ENCODE results near the gene PAM. TPM values are rescaled to one million over a fixed set of nuclear protein-coding genes. Genes with fewer than 3 reads are reported as not detected.

PAM gene
- total and polyA plus RNA-seq, 4 donors = 8.2 to 27.5 (median 13.7) TPM

DNA sequence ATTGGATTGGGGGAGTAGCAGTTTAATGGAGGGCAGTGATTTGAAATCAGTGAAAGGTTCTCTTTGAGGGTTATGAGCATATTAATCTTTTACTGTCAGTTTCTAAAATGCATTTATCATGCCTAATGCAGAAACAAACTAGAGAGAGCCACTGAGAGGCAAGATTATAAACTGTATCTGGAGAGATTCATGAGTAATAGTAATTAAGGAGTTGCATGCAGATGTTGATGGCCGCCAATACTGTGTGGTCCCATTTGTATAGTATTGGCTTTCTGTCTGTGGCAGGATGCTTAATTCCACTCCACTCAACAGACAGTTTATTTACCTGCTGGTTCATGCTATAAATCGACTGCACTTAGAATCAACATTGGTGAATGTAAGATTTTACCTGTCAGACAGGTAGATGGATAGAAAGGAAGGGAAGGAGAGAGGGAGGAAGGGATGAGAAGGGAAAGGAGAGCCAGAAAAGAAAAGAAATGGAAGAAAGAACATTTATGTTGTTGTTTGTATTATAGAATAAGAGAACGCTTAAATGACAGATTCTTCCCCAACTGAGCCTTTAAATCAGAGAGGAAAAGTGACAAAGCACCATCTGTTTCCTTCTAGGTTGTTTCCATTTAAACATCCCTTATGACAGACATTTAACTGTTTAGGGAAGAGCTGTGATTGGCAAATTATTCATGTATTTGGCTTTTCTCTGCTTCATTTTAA lies 146.5 kb downstream of the PAM start:
- no peak for DNase-seq (ENCODE audit: low spot score)
- no peak overlapping the region for H3K27ac ChIP-seq (ENCODE audit: low read depth in 1 of 2, low read length in 2 of 2)

GRCh38 chr5:102902135-102902448 lies 147.0 kb downstream of the PAM start:
- H3K27ac ChIP-seq (ENCODE audit: low read depth in 1 of 2, low read length in 2 of 2) = no peak overlapping the region
- H3K4me1 ChIP-seq (ENCODE audit: control insufficient read depth in 4 of 4, insufficient read depth in 4 of 4, low read length in 3 of 4) = no peaks in the 10 kb centered on the region
- H3K27me3 ChIP-seq (ENCODE audit: control insufficient read depth in 4 of 4, insufficient read depth in 4 of 4, low read length in 3 of 4) = no peaks in the 10 kb centered on the region
- no peak overlapping the region for H3K4me3 ChIP-seq (ENCODE audit: low read depth in 1 of 3, low read length in 3 of 3)
- TF ChIP-seq HNF4A (conservative IDR thresholded peaks at IDR 0.05) (no peak), RXRA (IDR thresholded peaks at IDR 0.05) (no peak), JUND (IDR thresholded peaks at IDR 0.05) (no peak), SP1 (IDR thresholded peaks at IDR 0.05) (no peak), HNF4G (IDR thresholded peaks at IDR 0.05) (no peak)
- TF ChIP-seq, protein P1, sequence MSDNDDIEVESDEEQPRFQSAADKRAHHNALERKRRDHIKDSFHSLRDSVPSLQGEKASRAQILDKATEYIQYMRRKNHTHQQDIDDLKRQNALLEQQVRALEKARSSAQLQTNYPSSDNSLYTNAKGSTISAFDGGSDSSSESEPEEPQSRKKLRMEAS (IDR thresholded peaks at IDR 0.05) = no peak
- TF ChIP-seq, protein P2, sequence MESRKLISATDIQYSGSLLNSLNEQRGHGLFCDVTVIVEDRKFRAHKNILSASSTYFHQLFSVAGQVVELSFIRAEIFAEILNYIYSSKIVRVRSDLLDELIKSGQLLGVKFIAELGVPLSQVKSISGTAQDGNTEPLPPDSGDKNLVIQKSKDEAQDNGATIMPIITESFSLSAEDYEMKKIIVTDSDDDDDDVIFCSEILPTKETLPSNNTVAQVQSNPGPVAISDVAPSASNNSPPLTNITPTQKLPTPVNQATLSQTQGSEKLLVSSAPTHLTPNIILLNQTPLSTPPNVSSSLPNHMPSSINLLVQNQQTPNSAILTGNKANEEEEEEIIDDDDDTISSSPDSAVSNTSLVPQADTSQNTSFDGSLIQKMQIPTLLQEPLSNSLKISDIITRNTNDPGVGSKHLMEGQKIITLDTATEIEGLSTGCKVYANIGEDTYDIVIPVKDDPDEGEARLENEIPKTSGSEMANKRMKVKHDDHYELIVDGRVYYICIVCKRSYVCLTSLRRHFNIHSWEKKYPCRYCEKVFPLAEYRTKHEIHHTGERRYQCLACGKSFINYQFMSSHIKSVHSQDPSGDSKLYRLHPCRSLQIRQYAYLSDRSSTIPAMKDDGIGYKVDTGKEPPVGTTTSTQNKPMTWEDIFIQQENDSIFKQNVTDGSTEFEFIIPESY (IDR thresholded peaks at IDR 0.05) = no peak
- no peak for DNase-seq (ENCODE audit: low spot score)
- no peaks in the 10 kb centered on the region for H3K9me3 ChIP-seq (ENCODE audit: control insufficient read depth in 4 of 4, low read length in 3 of 4)
- no peaks in the 10 kb centered on the region for H3K36me3 ChIP-seq (ENCODE audit: control insufficient read depth in 4 of 4, insufficient read depth in 3 of 4, low read depth in 1 of 4, low read length in 3 of 4)
- no peak overlapping the region for H3K9ac ChIP-seq (ENCODE audit: low read depth in 1 of 2, low read length in 2 of 2)

More for the DNA sequence above, 146.5 kb downstream of the PAM start:
- Histone ChIP-seq H3K4me3 (ENCODE audit: low read depth in 1 of 3, low read length in 3 of 3) (no peak overlapping the region), H3K9me3 (ENCODE audit: control insufficient read depth in 4 of 4, low read length in 3 of 4) (no peaks in the 10 kb centered on the region), H3K9ac (ENCODE audit: low read depth in 1 of 2, low read length in 2 of 2) (no peak overlapping the region), H3K36me3 (ENCODE audit: control insufficient read depth in 4 of 4, insufficient read depth in 3 of 4, low read depth in 1 of 4, low read length in 3 of 4) (no peaks in the 10 kb centered on the region), H3K4me1 (ENCODE audit: control insufficient read depth in 4 of 4, insufficient read depth in 4 of 4, low read length in 3 of 4) (no peaks in the 10 kb centered on the region), H3K27me3 (ENCODE audit: control insufficient read depth in 4 of 4, insufficient read depth in 4 of 4, low read length in 3 of 4) (no peaks in the 10 kb centered on the region)
- 89% methylated on average over 3 of the region's 3 CpGs for WGBS
- TF ChIP-seq, protein P2 (IDR thresholded peaks at IDR 0.05) = no peak
- TF ChIP-seq FOXA1 (IDR thresholded peaks at IDR 0.05) = no peak
- no peak for TF ChIP-seq RAD21 (IDR thresholded peaks at IDR 0.05)
- no peak for TF ChIP-seq JUND (IDR thresholded peaks at IDR 0.05)

GRCh38 chr5:102902647-102903046 lies 147.5 kb downstream of the PAM start:
- no peaks in the 10 kb centered on the region for H3K4me1 ChIP-seq (ENCODE audit: control insufficient read depth in 4 of 4, insufficient read depth in 4 of 4, low read length in 3 of 4)
- no peaks in the 10 kb centered on the region for H3K9me3 ChIP-seq (ENCODE audit: control insufficient read depth in 4 of 4, low read length in 3 of 4)
- H3K27me3 ChIP-seq (ENCODE audit: control insufficient read depth in 4 of 4, insufficient read depth in 4 of 4, low read length in 3 of 4) = no peaks in the 10 kb centered on the region
- no peak for DNase-seq (ENCODE audit: low spot score)
- no peak overlapping the region for H3K27ac ChIP-seq (ENCODE audit: low read depth in 1 of 2, low read length in 2 of 2)
- H3K9ac ChIP-seq (ENCODE audit: low read depth in 1 of 2, low read length in 2 of 2) = no peak overlapping the region
- TF ChIP-seq TAF1 (conservative IDR thresholded peaks at IDR 0.05) (no peak), HNF4A (conservative IDR thresholded peaks at IDR 0.05) (no peak), EGR1 (IDR thresholded peaks at IDR 0.05; ENCODE audit: low read depth in 2 of 2) (no peak), YY1 (IDR thresholded peaks at IDR 0.05) (no peak), FOXA2 (IDR thresholded peaks at IDR 0.05) (no peak), NR2F2 (IDR thresholded peaks at IDR 0.05) (no peak)
- TF ChIP-seq, protein P3, sequence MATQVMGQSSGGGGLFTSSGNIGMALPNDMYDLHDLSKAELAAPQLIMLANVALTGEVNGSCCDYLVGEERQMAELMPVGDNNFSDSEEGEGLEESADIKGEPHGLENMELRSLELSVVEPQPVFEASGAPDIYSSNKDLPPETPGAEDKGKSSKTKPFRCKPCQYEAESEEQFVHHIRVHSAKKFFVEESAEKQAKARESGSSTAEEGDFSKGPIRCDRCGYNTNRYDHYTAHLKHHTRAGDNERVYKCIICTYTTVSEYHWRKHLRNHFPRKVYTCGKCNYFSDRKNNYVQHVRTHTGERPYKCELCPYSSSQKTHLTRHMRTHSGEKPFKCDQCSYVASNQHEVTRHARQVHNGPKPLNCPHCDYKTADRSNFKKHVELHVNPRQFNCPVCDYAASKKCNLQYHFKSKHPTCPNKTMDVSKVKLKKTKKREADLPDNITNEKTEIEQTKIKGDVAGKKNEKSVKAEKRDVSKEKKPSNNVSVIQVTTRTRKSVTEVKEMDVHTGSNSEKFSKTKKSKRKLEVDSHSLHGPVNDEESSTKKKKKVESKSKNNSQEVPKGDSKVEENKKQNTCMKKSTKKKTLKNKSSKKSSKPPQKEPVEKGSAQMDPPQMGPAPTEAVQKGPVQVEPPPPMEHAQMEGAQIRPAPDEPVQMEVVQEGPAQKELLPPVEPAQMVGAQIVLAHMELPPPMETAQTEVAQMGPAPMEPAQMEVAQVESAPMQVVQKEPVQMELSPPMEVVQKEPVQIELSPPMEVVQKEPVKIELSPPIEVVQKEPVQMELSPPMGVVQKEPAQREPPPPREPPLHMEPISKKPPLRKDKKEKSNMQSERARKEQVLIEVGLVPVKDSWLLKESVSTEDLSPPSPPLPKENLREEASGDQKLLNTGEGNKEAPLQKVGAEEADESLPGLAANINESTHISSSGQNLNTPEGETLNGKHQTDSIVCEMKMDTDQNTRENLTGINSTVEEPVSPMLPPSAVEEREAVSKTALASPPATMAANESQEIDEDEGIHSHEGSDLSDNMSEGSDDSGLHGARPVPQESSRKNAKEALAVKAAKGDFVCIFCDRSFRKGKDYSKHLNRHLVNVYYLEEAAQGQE (IDR thresholded peaks at IDR 0.05) = no peak
- TF ChIP-seq, protein P2 (IDR thresholded peaks at IDR 0.05) = no peak
- 93% methylated on average over 2 of the region's 2 CpGs for WGBS
- H3K36me3 ChIP-seq (ENCODE audit: control insufficient read depth in 4 of 4, insufficient read depth in 3 of 4, low read depth in 1 of 4, low read length in 3 of 4) = no peaks in the 10 kb centered on the region
- H3K4me3 ChIP-seq (ENCODE audit: low read depth in 1 of 3, low read length in 3 of 3) = no peak overlapping the region
